Measurements from ENCODE around the gene PNPLA6.

GRCh38 chr19:7556696-7557315 is 21.3 kb downstream of the PNPLA6 start:
- no peak for TF ChIP-seq POLR2A (IDR thresholded peaks at IDR 0.05; ENCODE audit: control extremely low read depth in 1 of 2, low read depth in 2 of 2, low read length in 2 of 2)
- no peak for TF ChIP-seq SIN3A (conservative IDR thresholded peaks at IDR 0.05 in 1 of 2, IDR thresholded peaks at IDR 0.05 in 1 of 2; ENCODE audit: low read depth in 1 of 2, low read length in 2 of 2)
- TF ChIP-seq YY1 (IDR thresholded peaks at IDR 0.05; ENCODE audit: low read depth, low read length): no peak
- no peak for TF ChIP-seq EZH2 (IDR thresholded peaks at IDR 0.05; ENCODE audit: low read depth, low read length, severe bottlenecking)
- no peak for TF ChIP-seq CREB1 (IDR thresholded peaks at IDR 0.05)
- no peak for TF ChIP-seq RFX5 (IDR thresholded peaks at IDR 0.05; ENCODE audit: borderline replicate concordance, low read depth, low read length)
- TF ChIP-seq HDAC2 (IDR thresholded peaks at IDR 0.05; ENCODE audit: borderline replicate concordance in 1 of 2, low read depth in 2 of 2, low read length in 2 of 2): no peak
- TF ChIP-seq SUZ12 (IDR thresholded peaks at IDR 0.05; ENCODE audit: low read length): no peak

Measured in H1 (cell line).